HG03064 (cell line): Measurements from ENCODE around the gene PPP1R15B.

Experiments used
- ATAC-seq: cut with Tn5 transposase; IDR thresholded peaks from one replicate; pipeline ENCODE4 v1.9.1; 2021; ENCODE audit warnings: low read depth; ENCODE audit not compliant: unreplicated experiment

The PPP1R15B gene

DNA sequence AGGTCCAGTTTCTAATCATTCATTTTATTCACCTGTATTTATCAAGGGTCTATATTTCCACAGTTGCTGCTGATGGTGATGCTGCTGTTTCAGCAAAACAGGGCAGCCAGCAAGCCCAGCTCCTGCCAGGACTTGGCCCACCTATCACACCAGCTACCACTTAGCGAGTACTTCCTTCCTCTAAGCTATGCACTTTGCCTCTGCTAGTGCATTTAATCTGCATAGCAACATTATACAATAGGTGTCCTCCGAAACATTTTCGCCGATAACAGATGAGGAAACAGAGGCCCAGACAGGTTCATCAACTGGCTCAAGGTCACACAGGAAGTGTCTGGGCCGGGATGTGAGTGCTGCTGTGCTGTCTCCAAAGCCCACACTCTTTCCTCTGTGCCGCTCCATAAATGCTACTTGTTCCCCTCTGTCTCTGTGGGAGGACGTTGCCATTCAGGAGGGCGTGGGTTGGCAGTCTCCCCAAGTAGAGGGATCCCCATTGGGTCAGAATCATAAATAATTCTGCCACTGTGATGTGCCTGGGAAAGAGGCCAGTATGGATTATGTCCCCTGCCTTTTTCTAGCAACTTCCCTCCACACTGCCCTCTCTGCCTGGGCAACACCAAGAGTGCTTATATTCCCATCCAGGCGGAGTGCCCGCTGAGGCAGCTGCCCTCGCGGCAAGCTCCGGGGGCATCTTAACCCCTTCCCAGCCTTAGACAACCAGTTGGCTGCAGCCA, 42.5 kb downstream of the PPP1R15B start:
- ATAC-seq: no peak

GRCh38 chr1:204367956-204368355, 43.7 kb downstream of the PPP1R15B start:
- no peak for ATAC-seq

DNA sequence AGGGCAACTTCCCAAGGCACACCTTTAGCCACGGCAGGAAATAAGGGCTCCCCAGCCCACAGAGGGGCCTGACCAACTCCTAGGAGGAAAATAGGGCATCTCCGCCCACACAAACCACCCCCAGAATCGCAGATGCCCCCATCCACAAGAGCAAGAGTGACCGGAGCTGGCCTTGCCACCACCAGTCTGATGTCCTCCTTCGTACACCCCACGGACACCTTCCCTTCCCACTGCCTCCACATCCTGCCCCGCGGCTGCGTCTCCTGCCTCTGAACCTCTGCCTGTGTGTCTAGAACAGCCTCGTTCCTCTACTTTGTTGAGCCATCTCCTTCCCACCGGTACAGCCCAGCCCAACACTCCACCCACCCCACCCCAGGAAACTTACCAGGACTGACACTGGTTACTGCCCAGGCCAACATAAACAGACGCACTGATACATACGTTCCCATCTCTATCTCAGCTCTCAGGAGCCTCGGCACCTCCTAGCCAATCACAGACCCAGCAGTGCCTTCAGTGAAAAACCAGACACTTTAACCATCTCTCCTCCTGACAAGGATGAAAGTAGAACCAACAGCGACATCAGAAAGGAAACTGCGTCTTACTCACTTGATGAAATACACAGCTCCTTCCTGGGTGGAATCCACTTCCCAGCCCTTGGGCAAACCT, 44.3 kb downstream of the PPP1R15B start:
- ATAC-seq: no peak

DNA sequence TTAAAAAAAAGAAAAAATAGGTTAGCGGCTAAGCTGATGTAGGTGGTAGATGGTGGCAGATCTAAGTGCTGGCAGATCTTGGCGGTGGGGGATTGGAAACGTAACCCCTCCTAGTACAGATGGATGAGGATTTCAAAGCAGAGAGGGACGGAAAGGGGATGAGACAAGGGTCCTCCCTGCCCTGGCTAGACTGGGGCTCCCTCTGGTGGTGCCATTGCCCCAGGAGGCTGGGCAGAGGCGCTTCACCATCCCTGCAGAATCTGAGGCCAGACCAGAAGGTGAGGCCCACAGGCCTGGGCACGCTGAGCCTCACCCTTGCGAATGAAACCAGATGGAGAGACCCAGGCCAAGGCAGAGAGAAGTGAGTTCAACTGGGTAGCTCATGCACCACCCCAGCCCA, 44.9 kb downstream of the PPP1R15B start:
- no peak for ATAC-seq

DNA sequence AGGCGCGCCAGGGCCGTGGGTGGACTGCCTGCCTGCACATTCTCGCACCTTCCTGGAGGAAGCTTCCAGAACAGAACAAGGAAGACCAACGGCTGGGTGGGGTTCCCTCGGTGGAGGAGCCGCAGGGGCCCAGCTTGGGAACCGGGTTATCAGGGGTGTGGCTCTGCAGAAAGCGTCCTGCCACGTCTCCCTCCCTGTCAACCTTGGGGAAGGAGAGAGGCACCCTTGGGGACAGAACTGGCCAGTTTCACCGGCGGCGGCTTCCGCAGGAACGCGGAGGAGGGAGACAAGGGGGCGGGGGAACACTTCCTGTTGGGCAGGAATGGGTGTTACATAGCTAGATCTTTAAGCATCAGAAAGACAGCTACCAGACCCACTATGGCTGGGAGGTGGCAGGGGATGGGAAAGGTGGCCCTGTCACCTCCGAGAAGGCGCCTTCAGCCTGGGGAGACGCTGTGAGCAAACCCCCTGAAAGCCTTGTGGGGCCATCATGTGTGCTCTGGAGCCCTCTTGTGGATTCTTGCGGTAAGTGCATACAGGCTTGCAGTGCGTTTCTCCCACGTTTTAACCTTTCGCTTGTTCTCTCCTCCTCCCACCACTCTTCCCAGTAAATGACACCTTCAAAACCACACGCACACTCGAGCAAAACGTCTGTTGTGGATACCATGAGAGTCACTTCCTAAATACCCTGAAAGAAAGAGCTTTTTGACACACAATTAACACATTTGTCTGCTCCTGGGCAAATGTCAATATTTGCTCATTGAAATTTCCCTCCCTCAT, 48.1 kb downstream of the PPP1R15B start:
- no peak for ATAC-seq

DNA sequence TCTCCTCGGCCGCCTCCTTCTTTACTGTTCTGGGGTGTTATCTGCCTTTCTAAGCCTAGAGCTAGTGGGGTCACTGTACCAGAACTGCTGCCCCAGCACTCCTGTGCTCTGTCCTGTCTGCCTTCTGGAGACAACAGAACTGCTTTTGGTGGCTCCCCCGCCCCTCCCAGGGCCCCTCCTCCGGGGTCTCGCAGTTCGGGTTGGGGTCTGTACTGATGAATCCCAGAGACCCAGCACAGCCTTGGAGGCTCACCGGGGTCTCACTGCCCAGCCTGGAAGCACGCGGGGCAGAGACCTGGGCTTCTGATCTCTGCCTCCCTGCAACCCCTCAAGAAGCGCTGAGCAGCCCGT, 48.7 kb downstream of the PPP1R15B start:
- ATAC-seq: no peak

DNA sequence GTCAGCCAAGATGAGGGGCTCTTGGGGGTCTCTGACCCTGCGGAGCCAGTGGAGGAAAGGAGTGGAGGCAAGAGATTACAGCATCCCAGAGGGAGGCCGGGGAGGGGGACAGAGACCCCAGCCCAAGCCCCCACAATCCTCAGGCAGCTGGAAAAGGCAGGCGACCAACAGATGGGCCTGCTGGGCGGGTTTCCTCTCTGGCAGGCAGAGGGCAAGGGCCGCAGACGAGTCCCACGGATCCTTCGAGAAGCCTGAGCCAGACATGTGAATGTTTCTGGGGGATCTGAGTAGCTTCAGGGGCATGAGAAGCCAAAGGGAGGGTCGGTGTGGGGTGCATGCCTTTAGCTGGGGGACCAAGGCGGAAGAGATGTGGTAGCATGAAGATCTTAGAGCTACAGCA, 49.8 kb downstream of the PPP1R15B start:
- ATAC-seq: no peak

GRCh38 chr1:204361341-204361771, 50.3 kb downstream of the PPP1R15B start:
- ATAC-seq: no peak

DNA sequence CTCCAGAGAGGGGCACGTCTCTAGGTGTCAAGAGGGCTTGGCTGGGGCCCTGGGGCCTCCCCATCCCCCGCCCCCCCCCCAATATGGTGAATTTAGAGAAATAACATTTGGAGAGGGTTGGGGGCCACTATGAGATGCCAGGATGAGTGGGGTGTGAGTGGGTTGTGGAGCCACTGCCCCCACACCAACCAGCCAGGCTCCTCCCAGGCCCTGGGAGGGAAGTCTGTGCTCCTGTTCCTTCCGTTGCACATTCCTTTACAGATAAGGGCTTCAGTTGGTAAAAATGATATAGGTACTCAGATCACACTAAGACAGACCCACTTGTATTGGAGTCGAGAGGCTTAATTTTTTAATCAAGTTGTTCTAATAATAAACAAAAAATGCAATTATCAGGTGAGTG, 51.3 kb downstream of the PPP1R15B start:
- no peak for ATAC-seq

DNA sequence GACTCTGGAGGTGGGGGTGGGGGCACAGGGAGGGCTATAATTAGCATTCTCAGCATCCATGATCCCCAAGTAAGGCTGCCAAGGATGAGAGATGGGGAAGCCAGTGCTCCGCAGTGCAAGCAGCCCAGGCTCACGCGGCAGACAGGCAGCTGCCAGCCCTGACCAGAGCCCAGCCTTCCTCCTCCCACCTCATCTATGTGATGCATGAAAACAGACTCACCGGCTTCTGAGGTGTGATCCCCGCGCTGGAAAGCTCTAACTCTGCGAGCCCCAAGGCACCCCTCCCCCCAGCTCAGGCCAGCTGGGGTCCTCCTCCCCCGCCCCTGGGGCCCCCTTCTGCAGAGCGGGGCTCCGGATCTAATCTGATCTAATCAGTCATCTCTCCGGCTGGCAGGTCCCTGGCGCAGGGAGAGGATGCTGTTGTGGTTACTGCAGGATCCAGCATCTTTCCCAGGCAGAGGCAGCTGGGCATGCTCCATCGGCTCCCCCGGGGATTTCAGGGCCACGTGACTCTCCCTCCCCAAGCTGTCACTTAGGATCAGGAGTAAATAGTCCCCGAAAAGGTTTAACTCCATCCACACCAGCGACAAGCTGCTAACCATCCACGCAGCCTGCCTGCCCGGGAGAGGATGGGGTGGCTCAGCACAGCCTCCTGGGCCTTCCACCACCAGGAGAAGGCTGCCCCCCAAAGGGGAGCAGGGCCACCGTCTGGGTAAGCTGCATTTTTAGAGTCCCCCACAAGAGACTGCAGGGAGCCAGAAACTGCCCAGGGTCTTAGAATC, 52.0 kb downstream of the PPP1R15B start, which contains the start of gene PLEKHA6:
PLEKHA6 (minus strand) TSS at position 456 of the 782 bp plus-strand sequence. CDS start 86,202 bp downstream, outside the sequence.
- no peak for ATAC-seq

- no peak for ATAC-seq
Measured at GRCh38 chr1:204359131-204359473, 52.5 kb downstream of the PPP1R15B start.

DNA sequence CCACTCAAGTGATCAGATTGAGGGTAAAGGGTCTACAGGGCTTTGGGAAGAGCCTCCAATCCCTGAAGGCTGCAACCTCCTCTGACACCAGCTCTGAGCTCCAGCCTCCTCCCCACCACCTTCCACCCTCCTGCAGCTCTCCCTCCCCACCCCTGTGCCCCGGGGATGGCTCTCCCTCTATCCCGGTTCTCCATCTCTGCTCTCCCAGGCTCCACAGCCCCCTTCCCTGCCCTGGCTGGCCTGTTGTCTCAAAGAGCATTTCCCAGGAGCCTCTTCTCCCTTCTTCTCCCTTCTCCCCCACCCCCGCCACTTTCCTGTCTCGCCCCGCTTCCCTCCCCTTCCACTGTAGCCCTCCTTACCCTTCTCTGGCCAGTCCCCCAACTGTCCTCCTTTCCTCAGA, 53.0 kb downstream of the PPP1R15B start:
- no peak for ATAC-seq

DNA sequence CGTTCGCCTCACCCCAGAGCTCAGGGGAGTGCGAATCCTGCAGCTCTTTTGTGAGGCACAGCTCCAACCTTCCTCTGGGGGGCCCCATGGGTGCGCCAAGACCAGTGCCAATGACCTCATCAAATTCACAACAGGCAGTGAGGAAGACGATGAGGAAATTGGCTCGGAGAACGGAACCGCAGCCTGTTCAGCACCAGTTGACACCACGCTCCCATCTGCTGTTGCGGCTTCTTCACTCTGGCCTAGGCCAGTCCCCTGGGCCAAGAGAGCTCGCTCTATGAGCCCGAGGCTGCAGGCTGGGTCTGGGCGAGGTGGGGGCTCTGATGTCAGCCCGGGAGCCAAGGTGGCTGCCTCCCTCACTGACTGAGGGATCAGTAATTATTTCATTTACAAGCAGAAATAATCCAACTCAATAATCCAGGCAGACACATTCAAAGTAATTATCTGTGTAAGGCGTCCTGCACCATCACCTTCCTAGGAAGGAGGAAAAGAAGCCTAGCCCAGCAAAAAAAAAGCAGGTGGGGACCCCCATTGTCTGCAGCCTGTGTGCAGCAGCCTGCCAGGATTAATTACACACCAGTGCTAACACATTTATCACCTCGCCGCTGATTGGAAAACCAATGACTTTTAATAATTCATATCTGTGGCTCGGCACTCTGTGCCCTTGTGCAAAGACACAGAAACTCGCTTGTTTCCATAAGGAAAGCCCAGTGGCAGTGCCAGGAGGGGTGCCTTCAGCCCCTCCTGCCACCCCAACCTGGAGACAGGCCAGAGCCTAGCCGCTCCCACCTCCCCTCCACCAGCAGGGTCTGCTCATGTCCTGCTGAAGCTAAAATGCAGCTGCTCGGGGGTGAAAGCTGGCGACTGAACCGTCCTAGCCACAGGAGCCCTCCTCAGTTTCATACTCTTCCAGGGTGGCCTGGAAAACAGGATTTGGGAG, 53.8 kb downstream of the PPP1R15B start:
- ATAC-seq: no peak

- ATAC-seq: no peak
Measured at GRCh38 chr1:204356997-204357396, 54.6 kb downstream of the PPP1R15B start.

DNA sequence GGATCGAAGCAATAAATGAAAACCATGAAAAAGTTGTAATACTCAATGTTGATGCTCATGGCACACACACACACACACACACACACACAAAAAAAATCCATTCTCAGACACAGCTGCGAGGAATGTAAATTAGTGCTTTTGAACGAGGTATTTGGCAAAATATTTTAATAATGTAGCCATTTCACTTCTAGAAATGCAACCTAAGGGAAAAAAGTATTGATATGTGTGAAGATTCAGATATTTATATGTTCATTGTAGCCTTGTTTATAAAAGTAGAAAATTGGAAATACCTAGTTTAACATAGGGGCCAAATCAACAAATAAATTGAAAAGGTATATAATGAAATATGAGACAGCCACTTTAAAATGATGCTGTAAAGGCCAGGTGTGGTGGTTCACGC, 55.7 kb downstream of the PPP1R15B start:
- no peak for ATAC-seq

DNA sequence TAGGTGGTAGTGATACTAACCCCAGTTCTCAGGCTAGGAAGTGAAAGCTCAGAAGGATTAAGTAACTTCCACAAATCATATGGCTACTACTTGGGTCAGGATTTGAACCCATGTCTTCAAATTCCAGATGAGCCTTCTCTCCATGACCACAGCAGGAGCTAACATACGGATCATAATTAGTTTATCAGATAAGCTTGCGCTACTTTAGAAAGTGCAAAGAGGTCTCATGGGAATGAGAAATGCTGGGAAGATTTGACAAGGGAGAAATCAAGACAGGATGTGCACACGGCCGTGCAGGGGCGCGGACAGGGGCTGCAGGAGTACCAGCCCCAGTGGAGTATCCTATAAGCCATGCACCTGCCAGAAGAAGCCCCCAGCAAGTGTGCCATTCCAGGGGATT, 57.0 kb downstream of the PPP1R15B start:
- no peak for ATAC-seq
